ENCODE results near the gene CX3CL1. TPM values are rescaled to one million over a fixed set of nuclear protein-coding genes. Genes with fewer than 3 reads are reported as not detected.

CX3CL1 gene
- total and polyA plus RNA-seq, 2 of the 4 experiments (the other 2 are of a cell fraction), result 0.18 to 0.77 TPM

GRCh38 chr16:57335366-57335765 lies 36.9 kb upstream of the CX3CL1 start:
- no peak overlapping the region for H3K4ac ChIP-seq (ENCODE audit: low read depth, low read length)
- H3K56ac ChIP-seq (ENCODE audit: extremely low read depth, insufficient read depth, low read length), result no peak overlapping the region
- H3K9ac ChIP-seq (ENCODE audit: low read depth, low read length), result no peak overlapping the region
- intact Hi-C loops (cut with micrococcal nuclease) (no loop called here), in situ Hi-C loops (cut with MboI; ENCODE audit: low sequenced_read_pairs) (no loop called here), dilution Hi-C loops (cut with HindIII; ENCODE audit: low sequenced_read_pairs, unreplicated experiment) (no loop called here)
- no peak for ATAC-seq (ENCODE audit: low read depth)
- no peaks in the 10 kb centered on the region for H3K9me1 ChIP-seq (ENCODE audit: insufficient read depth, low read length)
- H3K36me3 ChIP-seq (ENCODE audit: control insufficient read depth, insufficient read depth, low read length), result no peaks in the 10 kb centered on the region
- no peak overlapping the region for H4K5ac ChIP-seq (ENCODE audit: low read depth, low read length)
- 0 out of 2 replicates have a peak, but pooled peaks cover 2% of the 10 kb centered on the region for H3K4me1 ChIP-seq (ENCODE audit: control insufficient read depth, insufficient read depth, low read length)
- no CpG with 5 or more reads among the region's 4 CpGs for WGBS, 2 experiments (ENCODE audit: extremely low coverage in 2 of 2, insufficient read length in 1 of 2)
- no peak overlapping the region for H2AK5ac ChIP-seq (ENCODE audit: low read depth, low read length)
- no TSS peak for BruUV-seq (replicated peaks)
- H3K27ac ChIP-seq (ENCODE audit: insufficient read depth, low read length), result no peak overlapping the region
- no peak overlapping the region for H2BK120ac ChIP-seq (ENCODE audit: low read depth, low read length)
- DNase-seq, result no peak
- no peak overlapping the region for H4K91ac ChIP-seq (ENCODE audit: insufficient read depth, low read depth, low read length)
- TF ChIP-seq, protein P1, sequence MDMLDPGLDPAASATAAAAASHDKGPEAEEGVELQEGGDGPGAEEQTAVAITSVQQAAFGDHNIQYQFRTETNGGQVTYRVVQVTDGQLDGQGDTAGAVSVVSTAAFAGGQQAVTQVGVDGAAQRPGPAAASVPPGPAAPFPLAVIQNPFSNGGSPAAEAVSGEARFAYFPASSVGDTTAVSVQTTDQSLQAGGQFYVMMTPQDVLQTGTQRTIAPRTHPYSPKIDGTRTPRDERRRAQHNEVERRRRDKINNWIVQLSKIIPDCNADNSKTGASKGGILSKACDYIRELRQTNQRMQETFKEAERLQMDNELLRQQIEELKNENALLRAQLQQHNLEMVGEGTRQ (IDR thresholded peaks at IDR 0.05; ENCODE audit: low read depth, low read length), result no peak
- TF ChIP-seq SMC3 (IDR thresholded peaks at IDR 0.05; ENCODE audit: low read depth, low read length) (no peak), CHD1 (IDR thresholded peaks at IDR 0.05; ENCODE audit: low read depth, low read length) (no peak), BHLHE40 (IDR thresholded peaks at IDR 0.05; ENCODE audit: low read depth, low read length) (no peak), POLR2A (IDR thresholded peaks at IDR 0.05; ENCODE audit: low read depth, low read length) (no peak)
- ChIA-PET POLR2A (ENCODE audit: unreplicated experiment) (no interaction called here), CTCF (no interaction called here)
- H2BK5ac ChIP-seq (ENCODE audit: low read depth, low read length, poor library complexity, severe bottlenecking), result no peak overlapping the region
- no peaks in the 10 kb centered on the region for H3K79me1 ChIP-seq (ENCODE audit: low read depth in 1 of 2, low read length in 2 of 2)
- no peak overlapping the region for H3K14ac ChIP-seq (replicated peaks; ENCODE audit: low read depth, low read length)
- H2BK20ac ChIP-seq (ENCODE audit: low read depth, low read length), result no peak overlapping the region
- peaks cover 12% of the 10 kb centered on the region for H3K9me3 ChIP-seq (ENCODE audit: control insufficient read depth, insufficient read depth, low read length)
- H3K23ac ChIP-seq (ENCODE audit: low read depth, low read length), result no peak overlapping the region
- peaks cover 38% of the 10 kb centered on the region for H3K27me3 ChIP-seq (ENCODE audit: control insufficient read depth, insufficient read depth, low read length)
- no peak overlapping the region for H2BK15ac ChIP-seq (ENCODE audit: low read depth, low read length)
- H4K20me1 ChIP-seq (ENCODE audit: insufficient read depth, low read length), result peaks cover 4% of the 10 kb centered on the region; the same call in 1 of the 2 replicates
- H3K4me2 ChIP-seq (ENCODE audit: low read depth, low read length), result no peak overlapping the region
- H3K18ac ChIP-seq (ENCODE audit: low read depth, low read length), result no peak overlapping the region
- no peak overlapping the region for H3K4me3 ChIP-seq (ENCODE audit: insufficient read depth, low read depth, low read length)
- H2AK9ac ChIP-seq (replicated peaks; ENCODE audit: low read depth, low read length, poor library complexity), result no peak overlapping the region
- no peak overlapping the region for H4K8ac ChIP-seq (ENCODE audit: low read depth in 2 of 2, low read length in 2 of 2)
- H2AFZ ChIP-seq (replicated peaks; ENCODE audit: low read length, poor library complexity), result no peak overlapping the region
